GM12891 (cell line): Measurements from ENCODE around the gene AP2S1.

Experiments
- POLR2A ChIP-seq: IDR thresholded peaks from 2 replicates; pipeline ENCODE4 v1.6.1; 2011; ENCODE audit warnings: low read depth, low read length, control low read depth
- POLR2AphosphoS5 ChIP-seq: IDR thresholded peaks from 2 replicates; pipeline ENCODE4 v1.6.1; 2011; ENCODE audit warnings: low read depth, low read length, control low read depth
- SPI1 ChIP-seq: IDR thresholded peaks from 2 replicates; pipeline ENCODE4 v1.6.1; 2011; ENCODE audit warnings: low read depth, low read length, control low read depth
- TAF1 ChIP-seq: IDR thresholded peaks from 2 replicates; pipeline ENCODE4 v1.6.1; 2011; ENCODE audit warnings: low read depth, low read length, control low read depth

DNA sequence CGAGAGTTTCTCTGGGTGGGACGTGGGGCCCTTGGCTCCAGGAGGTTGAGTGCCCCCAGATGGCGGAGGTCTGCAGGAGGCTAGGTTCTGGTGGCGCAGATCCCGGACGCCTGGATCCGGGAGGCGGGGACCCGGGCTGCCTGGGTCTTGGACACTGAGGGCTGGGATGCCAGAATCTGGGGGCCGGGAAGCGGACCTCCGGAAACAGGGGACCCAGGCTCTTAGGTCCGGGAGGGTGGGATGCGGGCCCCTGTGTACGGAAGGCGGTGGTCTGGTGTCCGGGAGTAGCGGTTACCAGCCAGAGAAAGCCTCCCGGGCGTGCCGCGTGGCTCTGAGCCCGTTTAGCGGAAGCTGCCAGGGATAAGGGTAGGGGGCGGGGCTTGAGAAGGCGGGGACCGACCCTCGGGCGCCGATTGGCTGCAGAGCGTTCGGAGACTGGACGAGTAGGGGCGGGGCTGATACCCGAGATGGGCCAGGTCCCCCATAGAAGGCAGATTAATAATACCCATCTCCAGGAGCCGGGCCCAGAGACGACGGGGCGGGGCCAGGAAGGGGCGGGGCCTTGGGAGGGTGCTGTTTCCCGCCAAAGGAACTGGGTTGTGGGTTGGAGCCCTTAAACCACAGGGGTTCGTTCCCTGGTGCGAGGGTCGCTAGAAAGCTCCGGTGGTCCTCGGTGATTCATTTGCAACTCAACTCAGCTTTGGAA lies 62.2 kb downstream of the AP2S1 start, which contains the start of gene SLC1A5:
- TF ChIP-seq SPI1, result no peak
- TF ChIP-seq POLR2A, result peak; percentile 99
- peak; percentile 99 for TF ChIP-seq POLR2AphosphoS5
- peak; percentile 99 for TF ChIP-seq TAF1
